Fibroblast of lung (primary cell): Measurements from ENCODE around the gene TEKT3. TPM values are rescaled to one million over a fixed set of nuclear protein-coding genes. Genes with fewer than 3 reads are reported as not detected.

ENCODE experiments used
- DNase-seq, 2 donors: peaks; one replicate each; pipeline versions ENCODE4 v3.0.0 to v3.0.0-alpha.2; 2010; ENCODE audit warnings: low read depth in 2 of 2
- H2AFZ ChIP-seq: 2 replicates; pipeline ENCODE4 v1.5.1; 2012; ENCODE audit warnings: low read length, control low read depth, inconsistent platforms
- H3K27ac ChIP-seq: 2 replicates; pipeline ENCODE4 v1.5.1; 2011; ENCODE audit warnings: low read length, control low read depth; ENCODE audit not compliant: insufficient read depth
- H3K27me3 ChIP-seq: 2 replicates; pipeline ENCODE4 v1.5.1; 2011; ENCODE audit warnings: mild to moderate bottlenecking, low read length; ENCODE audit not compliant: control insufficient read depth, insufficient read depth
- H3K36me3 ChIP-seq: 2 replicates; pipeline ENCODE4 v1.5.1; 2011; ENCODE audit warnings: low read length; ENCODE audit not compliant: control insufficient read depth, insufficient read depth
- H3K4me1 ChIP-seq: 2 replicates; pipeline ENCODE4 v1.5.1; 2011; ENCODE audit warnings: low read length; ENCODE audit not compliant: control insufficient read depth, insufficient read depth; ENCODE audit errors: extremely low read depth
- H3K4me2 ChIP-seq: 2 replicates; pipeline ENCODE4 v1.5.1; 2011; ENCODE audit warnings: low read length, control low read depth; ENCODE audit not compliant: insufficient read depth; ENCODE audit errors: extremely low read depth
- H3K4me3 ChIP-seq, 4 experiments: fragments of 200-600 bp in 1 of 4; sonication (generic) in 1 of 4; replicated peaks in 1 of 4; 2 replicates each; pipeline ENCODE4 v1.5.1; 2011 to 2016; ENCODE audit warnings: low read length in 4 of 4, low read depth in 3 of 4, mild to moderate bottlenecking in 3 of 4, control low read depth in 2 of 4, inconsistent platforms in 1 of 4, mixed read lengths in 1 of 4; ENCODE audit not compliant: insufficient read depth in 1 of 4; ENCODE audit errors: control extremely low read depth in 1 of 4
- H3K79me2 ChIP-seq: 2 replicates; pipeline ENCODE4 v1.5.1; 2012; ENCODE audit warnings: mild to moderate bottlenecking, low read length, inconsistent platforms; ENCODE audit not compliant: control insufficient read depth, insufficient read depth
- H3K9ac ChIP-seq: 2 replicates; pipeline ENCODE4 v1.5.1; 2011; ENCODE audit warnings: mild to moderate bottlenecking, low read length, control low read depth; ENCODE audit not compliant: insufficient read depth
- H3K9me3 ChIP-seq: 2 replicates; pipeline ENCODE4 v1.5.1; 2012; ENCODE audit warnings: low read depth, low read length; ENCODE audit not compliant: control insufficient read depth, insufficient read depth
- H4K20me1 ChIP-seq: 2 replicates; pipeline ENCODE4 v1.5.1; 2011; ENCODE audit warnings: low read length; ENCODE audit not compliant: control insufficient read depth, insufficient read depth; ENCODE audit errors: extremely low read depth
- EZH2 ChIP-seq: IDR thresholded peaks from 2 replicates; pipeline ENCODE4 v1.5.1; 2012; ENCODE audit warnings: low read length, control low read depth, mild to moderate bottlenecking; ENCODE audit errors: missing control alignments
- polyA plus RNA-seq, 2 donors: library from polyadenylated mRNA; depleted of rRNA in 1 of 2; stranded (reverse) in 1 of 2; unstranded in 1 of 2; fragments of >200 nt; gene quantifications; 2 replicates each; pipeline ENCODE4 v1.2.1, GENCODE V29; 2011 to 2012; ENCODE audit warnings: missing spikeins in 1 of 2
- total RNA-seq: library from RNA; depleted of rRNA; stranded (reverse); fragments of >200 nt; gene quantifications from 2 replicates; pipeline ENCODE4 v1.2.1, GENCODE V29; 2014
- TF ChIP-seq, protein P1 (sequence below), 2 donors: IDR thresholded peaks in 1 of 2; conservative IDR thresholded peaks in 1 of 2; 1 replicate in 1 of 2; 2 replicates in 1 of 2; pipeline ENCODE4 v1.5.1; 2011 to 2012; ENCODE audit warnings: low read length in 2 of 2, control low read depth in 1 of 2, inconsistent platforms in 1 of 2, low read depth in 1 of 2, mild to moderate bottlenecking in 1 of 2

The TEKT3 gene
- total and polyA plus RNA-seq, 2 donors (not counting 1 experiment from before 2014, with no cell fraction given), result 0.33 to 0.52 TPM

DNA sequence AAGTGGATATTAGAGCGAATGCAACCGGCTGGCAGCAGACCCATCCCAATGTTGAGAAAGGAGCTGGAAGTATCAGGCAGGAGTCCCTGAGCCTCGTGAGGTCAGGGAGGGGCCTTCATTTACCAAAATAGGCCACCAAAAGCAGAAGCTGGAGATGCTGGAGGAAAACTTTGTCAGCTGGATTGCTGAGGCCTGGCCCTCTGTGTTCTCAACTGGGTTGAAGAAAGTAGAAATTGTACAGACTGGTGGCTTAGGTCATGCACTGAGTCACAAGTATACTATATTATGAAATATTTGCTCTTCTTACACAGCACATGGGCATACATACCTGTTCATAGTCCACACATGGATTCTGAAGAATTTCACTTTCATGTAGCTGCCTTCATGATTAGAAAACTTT is 23.2 kb upstream of the TEKT3 start:
- no peak overlapping the region for H3K4me3 ChIP-seq
- H3K27me3 ChIP-seq, result peaks cover 2% of the 10 kb centered on the region
- no peak for DNase-seq
- TF ChIP-seq, protein P1, sequence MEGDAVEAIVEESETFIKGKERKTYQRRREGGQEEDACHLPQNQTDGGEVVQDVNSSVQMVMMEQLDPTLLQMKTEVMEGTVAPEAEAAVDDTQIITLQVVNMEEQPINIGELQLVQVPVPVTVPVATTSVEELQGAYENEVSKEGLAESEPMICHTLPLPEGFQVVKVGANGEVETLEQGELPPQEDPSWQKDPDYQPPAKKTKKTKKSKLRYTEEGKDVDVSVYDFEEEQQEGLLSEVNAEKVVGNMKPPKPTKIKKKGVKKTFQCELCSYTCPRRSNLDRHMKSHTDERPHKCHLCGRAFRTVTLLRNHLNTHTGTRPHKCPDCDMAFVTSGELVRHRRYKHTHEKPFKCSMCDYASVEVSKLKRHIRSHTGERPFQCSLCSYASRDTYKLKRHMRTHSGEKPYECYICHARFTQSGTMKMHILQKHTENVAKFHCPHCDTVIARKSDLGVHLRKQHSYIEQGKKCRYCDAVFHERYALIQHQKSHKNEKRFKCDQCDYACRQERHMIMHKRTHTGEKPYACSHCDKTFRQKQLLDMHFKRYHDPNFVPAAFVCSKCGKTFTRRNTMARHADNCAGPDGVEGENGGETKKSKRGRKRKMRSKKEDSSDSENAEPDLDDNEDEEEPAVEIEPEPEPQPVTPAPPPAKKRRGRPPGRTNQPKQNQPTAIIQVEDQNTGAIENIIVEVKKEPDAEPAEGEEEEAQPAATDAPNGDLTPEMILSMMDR (conservative IDR thresholded peaks at IDR 0.05 in 1 of 2, IDR thresholded peaks at IDR 0.05 in 1 of 2; ENCODE audit: low read depth in 1 of 2, low read length in 2 of 2), result no peak
- no peak for TF ChIP-seq EZH2
- no peaks in the 10 kb centered on the region for H3K79me2 ChIP-seq
- no peaks in the 10 kb centered on the region for H3K9me3 ChIP-seq
- no peaks in the 10 kb centered on the region for H3K4me1 ChIP-seq
- H3K4me2 ChIP-seq, result no peak overlapping the region
- no peak overlapping the region for H3K27ac ChIP-seq
- no peaks in the 10 kb centered on the region for H3K36me3 ChIP-seq
- H3K9ac ChIP-seq, result no peak overlapping the region
- no peak overlapping the region for H2AFZ ChIP-seq
- no peaks in the 10 kb centered on the region for H4K20me1 ChIP-seq

DNA sequence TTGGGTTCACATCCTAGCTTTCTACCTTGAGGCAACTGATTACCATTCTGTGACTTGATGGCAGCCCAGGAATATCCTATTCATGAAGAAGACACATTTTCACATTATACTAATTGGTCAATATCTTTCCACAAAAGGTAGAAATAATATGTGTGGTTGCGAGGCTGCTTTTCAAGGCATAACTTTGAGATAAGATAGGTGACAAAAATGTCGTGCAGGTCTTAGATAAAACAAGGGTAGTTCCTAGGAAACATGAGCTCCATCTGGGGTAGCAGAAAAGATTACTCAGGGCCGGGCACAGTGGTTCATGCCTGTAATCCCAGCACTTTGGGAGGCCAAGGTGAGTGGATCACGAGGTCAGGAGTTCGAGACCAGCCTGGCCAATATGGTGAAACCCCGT is 22.3 kb upstream of the TEKT3 start:
- H3K9me3 ChIP-seq, result no peaks in the 10 kb centered on the region
- no peak overlapping the region for H3K27ac ChIP-seq
- no peak overlapping the region for H3K4me2 ChIP-seq
- H4K20me1 ChIP-seq, result no peaks in the 10 kb centered on the region
- no peak for DNase-seq
- no peak overlapping the region for H2AFZ ChIP-seq
- H3K9ac ChIP-seq, result no peak overlapping the region
- no peaks in the 10 kb centered on the region for H3K79me2 ChIP-seq
- H3K27me3 ChIP-seq, result peaks cover 2% of the 10 kb centered on the region
- no peak overlapping the region for H3K4me3 ChIP-seq
- no peaks in the 10 kb centered on the region for H3K36me3 ChIP-seq
- TF ChIP-seq, protein P1 (conservative IDR thresholded peaks at IDR 0.05 in 1 of 2, IDR thresholded peaks at IDR 0.05 in 1 of 2; ENCODE audit: low read depth in 1 of 2, low read length in 2 of 2), result no peak
- no peak for TF ChIP-seq EZH2
- no peaks in the 10 kb centered on the region for H3K4me1 ChIP-seq

DNA sequence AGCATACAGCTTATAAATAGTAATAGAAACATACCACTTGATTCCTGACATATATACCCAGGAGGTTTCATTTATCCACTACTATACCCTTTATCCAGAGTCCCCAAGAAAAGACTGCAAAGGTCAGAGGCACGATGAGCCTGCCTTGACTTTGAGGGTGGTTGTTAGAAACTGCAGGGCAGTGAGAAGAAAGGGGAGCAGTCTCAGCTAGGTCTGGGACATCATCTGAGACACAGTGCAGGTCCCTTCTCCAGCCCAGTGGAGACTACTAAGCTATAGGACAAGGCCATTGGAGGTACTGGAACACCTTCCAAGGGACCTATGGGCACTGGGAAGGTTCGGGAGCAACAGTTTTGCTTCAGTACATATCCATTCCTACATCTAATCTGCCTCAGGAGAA is 20.2 kb upstream of the TEKT3 start:
- no peak for DNase-seq
- Histone ChIP-seq H3K27ac (no peak overlapping the region), H4K20me1 (no peaks in the 10 kb centered on the region), H2AFZ (no peak overlapping the region), H3K9ac (no peak overlapping the region), H3K4me3 (no peak overlapping the region), H3K27me3 (peaks cover 2% of the 10 kb centered on the region), H3K4me1 (no peaks in the 10 kb centered on the region), H3K9me3 (no peaks in the 10 kb centered on the region), H3K4me2 (no peak overlapping the region), H3K79me2 (no peaks in the 10 kb centered on the region), H3K36me3 (no peaks in the 10 kb centered on the region)
- TF ChIP-seq, protein P1 (conservative IDR thresholded peaks at IDR 0.05 in 1 of 2, IDR thresholded peaks at IDR 0.05 in 1 of 2; ENCODE audit: low read depth in 1 of 2, low read length in 2 of 2), result no peak
- no peak for TF ChIP-seq EZH2
